Measurements from ENCODE around the gene CACNA1A. TPM values are rescaled to one million over a fixed set of nuclear protein-coding genes. Genes with fewer than 3 reads are reported as not detected.

CACNA1A gene
- polyA plus RNA-seq, 1 donor from 2014 or later: 3.1 TPM

GRCh38 chr19:13507053-13507611 lies 853 bp upstream of the CACNA1A start:
- H3K27ac Mint-ChIP-seq: no peak overlapping the region
- H3K27me3 Mint-ChIP-seq: peaks cover 50% of the 10 kb centered on the region
- peaks cover 3 to 9% (median 7%) of the 10 kb centered on the region in 3 donors for H3K9me3 Mint-ChIP-seq
- no peaks in the 10 kb centered on the region for H3K36me3 Mint-ChIP-seq
- H3K4me1 Mint-ChIP-seq: no peaks in the 10 kb centered on the region
- H3K4me3 Mint-ChIP-seq: peak overlapping the region in 2 of 4 donors; percentile 47 to 68

- H3K4me1 Mint-ChIP-seq: no peaks in the 10 kb centered on the region
- H3K36me3 Mint-ChIP-seq: peaks cover 3% of the 10 kb centered on the region
- H3K27ac Mint-ChIP-seq: no peak overlapping the region
- H3K4me3 Mint-ChIP-seq: peak overlapping the region in 2 of 4 donors; percentile 9 to 79
- peaks cover 47% of the 10 kb centered on the region for H3K27me3 Mint-ChIP-seq
- H3K9me3 Mint-ChIP-seq: peaks cover 3 to 7% (median 7%) of the 10 kb centered on the region in 3 donors
Observed at GRCh38 chr19:13505761-13506470, 363 bp downstream of the CACNA1A start.

DNA sequence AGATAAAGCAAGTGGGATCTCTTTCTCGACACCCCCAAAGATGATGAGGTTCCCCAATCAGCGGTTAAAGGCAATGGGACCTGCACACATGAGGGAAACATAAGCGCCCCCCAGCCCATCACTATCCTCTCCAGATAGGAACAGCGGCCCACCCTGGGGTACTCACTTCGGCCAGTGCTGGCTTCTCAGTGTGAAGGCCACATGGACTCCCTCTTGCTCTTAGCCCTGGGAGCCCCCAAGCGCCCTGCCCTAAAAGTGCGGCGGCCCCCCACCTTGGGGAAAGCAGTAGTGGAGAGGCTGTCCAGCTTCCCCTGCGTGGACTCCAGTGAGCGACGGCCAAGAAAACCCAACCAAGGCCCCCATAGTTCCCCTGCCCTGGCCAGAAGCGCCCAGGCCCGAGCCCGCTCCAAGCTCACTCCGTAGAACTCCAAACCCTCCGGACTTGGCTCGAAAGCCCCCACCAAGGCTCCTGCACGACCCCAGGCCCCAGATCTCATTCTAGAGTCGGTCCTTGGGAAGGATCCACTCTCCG lies 1.0 kb downstream of the CACNA1A start:
- Mint-ChIP-seq H3K9me3 (peaks cover 3 to 11% (median 8%) of the 10 kb centered on the region in 3 donors), H3K36me3 (peaks cover 3% of the 10 kb centered on the region), H3K4me1 (no peaks in the 10 kb centered on the region), H3K27ac (peak overlapping the region in 1 of 3 donors; percentile 63), H3K4me3 (no peak overlapping the region), H3K27me3 (peaks cover 47% of the 10 kb centered on the region)

- H3K36me3 Mint-ChIP-seq: peaks cover 3% of the 10 kb centered on the region
- peaks cover 37% of the 10 kb centered on the region for H3K27me3 Mint-ChIP-seq
- H3K27ac Mint-ChIP-seq: no peak overlapping the region
- H3K4me3 Mint-ChIP-seq: no peak overlapping the region
- H3K9me3 Mint-ChIP-seq: peaks cover under 1 to 8% (median 2%) of the 10 kb centered on the region in 3 donors
- no peaks in the 10 kb centered on the region for H3K4me1 Mint-ChIP-seq
Observed at GRCh38 chr19:13503570-13504235, 2.6 kb downstream of the CACNA1A start.

DNA sequence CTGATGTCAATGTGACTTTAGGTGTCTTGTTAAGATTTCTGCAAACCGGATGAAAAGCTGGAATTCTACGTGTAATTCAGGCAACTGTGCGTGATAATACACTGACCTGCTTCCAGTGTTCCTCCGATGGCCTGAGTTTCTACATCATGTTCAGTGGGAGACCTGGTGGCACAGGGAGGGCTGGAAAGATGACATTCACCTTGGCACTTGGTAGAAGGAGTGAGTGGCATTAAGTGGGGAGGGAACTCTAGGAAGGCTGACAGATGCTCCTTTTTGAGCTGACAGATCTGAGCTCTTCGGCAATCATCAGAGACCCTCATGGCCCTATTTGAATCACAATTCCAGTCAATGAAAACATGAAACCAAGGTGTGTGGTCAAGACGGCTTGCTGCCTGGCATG lies 4.0 kb downstream of the CACNA1A start:
- no peaks in the 10 kb centered on the region for H3K4me1 Mint-ChIP-seq
- H3K27me3 Mint-ChIP-seq: peaks cover 27% of the 10 kb centered on the region
- H3K9me3 Mint-ChIP-seq: peaks cover 0 to 8% (median 2%) of the 10 kb centered on the region in 3 donors
- H3K4me3 Mint-ChIP-seq: no peak overlapping the region
- peaks cover 3% of the 10 kb centered on the region for H3K36me3 Mint-ChIP-seq
- H3K27ac Mint-ChIP-seq: no peak overlapping the region

DNA sequence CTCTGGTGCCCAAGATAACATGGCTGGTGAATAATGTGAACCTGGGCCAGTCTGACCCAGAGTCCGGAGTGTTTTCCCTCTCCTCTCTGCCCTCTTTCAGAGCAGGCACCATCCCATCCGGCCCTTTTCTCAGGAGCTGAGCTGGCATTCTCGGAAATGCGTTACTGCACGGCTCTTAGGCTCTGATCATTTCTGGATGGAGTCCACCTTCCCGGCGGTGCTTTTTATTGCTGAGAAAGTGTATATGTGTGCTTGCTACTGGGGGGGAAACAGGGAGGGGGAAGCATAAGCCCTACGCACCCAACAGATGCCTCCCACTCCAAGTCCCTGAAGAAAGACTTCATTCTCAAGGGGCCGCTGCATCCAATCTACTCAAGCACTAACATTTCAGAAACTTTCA lies 6.6 kb downstream of the CACNA1A start:
- H3K9me3 Mint-ChIP-seq: peaks cover 4 to 10% (median 8%) of the 10 kb centered on the region in 3 donors
- H3K27ac Mint-ChIP-seq: no peak overlapping the region
- H3K27me3 Mint-ChIP-seq: peaks cover 17% of the 10 kb centered on the region
- H3K4me1 Mint-ChIP-seq: no peaks in the 10 kb centered on the region
- no peak overlapping the region for H3K4me3 Mint-ChIP-seq
- H3K36me3 Mint-ChIP-seq: peaks cover 3% of the 10 kb centered on the region

- peaks cover 6% of the 10 kb centered on the region for H3K27me3 Mint-ChIP-seq
- H3K36me3 Mint-ChIP-seq: no peaks in the 10 kb centered on the region
- no peak overlapping the region for H3K4me3 Mint-ChIP-seq
- H3K27ac Mint-ChIP-seq: peak overlapping the region in 1 of 3 donors; percentile 49
- peaks cover 7 to 15% (median 8%) of the 10 kb centered on the region in 3 donors for H3K9me3 Mint-ChIP-seq
- H3K4me1 Mint-ChIP-seq: peaks cover 0 to 3% (median 0%) of the 10 kb centered on the region in 3 donors
Observed at GRCh38 chr19:13493516-13494310, 12.6 kb downstream of the CACNA1A start.

GRCh38 chr19:13492128-13492527 lies 14.2 kb downstream of the CACNA1A start:
- Mint-ChIP-seq H3K27ac (peak overlapping the region in 1 of 3 donors; percentile 32), H3K27me3 (peaks cover 11% of the 10 kb centered on the region), H3K4me1 (peaks cover 0 to 3% (median 0%) of the 10 kb centered on the region in 3 donors), H3K9me3 (peaks cover 7 to 15% (median 8%) of the 10 kb centered on the region in 3 donors), H3K36me3 (no peaks in the 10 kb centered on the region), H3K4me3 (no peak overlapping the region)

DNA sequence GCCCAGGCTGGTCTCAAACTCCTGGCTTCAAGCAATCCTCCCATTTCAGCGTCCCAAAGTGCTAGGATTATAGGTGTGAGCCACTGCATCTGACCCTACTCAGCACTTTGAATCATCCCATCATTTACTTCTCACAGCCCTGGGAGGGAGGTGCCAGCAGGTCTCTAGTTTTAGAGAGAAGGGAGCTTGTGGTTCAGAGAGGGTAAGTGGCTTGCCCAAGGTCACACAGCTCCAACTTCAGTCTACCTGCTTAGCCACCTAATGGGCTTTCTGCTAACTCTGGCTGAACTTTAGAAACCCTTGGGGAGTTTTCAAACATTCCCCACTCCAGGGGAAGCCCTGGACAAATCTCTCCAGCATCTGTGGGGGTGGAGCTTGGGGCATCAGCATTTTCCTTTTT lies 18.3 kb downstream of the CACNA1A start:
- no peak overlapping the region for H3K27ac Mint-ChIP-seq
- H3K36me3 Mint-ChIP-seq: no peaks in the 10 kb centered on the region
- H3K4me3 Mint-ChIP-seq: no peak overlapping the region
- peaks cover 2 to 9% (median 7%) of the 10 kb centered on the region in 3 donors for H3K9me3 Mint-ChIP-seq
- peaks cover 14% of the 10 kb centered on the region for H3K27me3 Mint-ChIP-seq
- H3K4me1 Mint-ChIP-seq: peaks cover 0 to 3% (median 0%) of the 10 kb centered on the region in 3 donors

GRCh38 chr19:13484166-13484565 lies 22.1 kb downstream of the CACNA1A start:
- peaks cover 2 to 13% (median 12%) of the 10 kb centered on the region in 3 donors for H3K9me3 Mint-ChIP-seq
- peaks cover 16% of the 10 kb centered on the region for H3K27me3 Mint-ChIP-seq
- H3K4me1 Mint-ChIP-seq: no peaks in the 10 kb centered on the region
- H3K36me3 Mint-ChIP-seq: no peaks in the 10 kb centered on the region
- no peak overlapping the region for H3K27ac Mint-ChIP-seq
- H3K4me3 Mint-ChIP-seq: no peak overlapping the region

DNA sequence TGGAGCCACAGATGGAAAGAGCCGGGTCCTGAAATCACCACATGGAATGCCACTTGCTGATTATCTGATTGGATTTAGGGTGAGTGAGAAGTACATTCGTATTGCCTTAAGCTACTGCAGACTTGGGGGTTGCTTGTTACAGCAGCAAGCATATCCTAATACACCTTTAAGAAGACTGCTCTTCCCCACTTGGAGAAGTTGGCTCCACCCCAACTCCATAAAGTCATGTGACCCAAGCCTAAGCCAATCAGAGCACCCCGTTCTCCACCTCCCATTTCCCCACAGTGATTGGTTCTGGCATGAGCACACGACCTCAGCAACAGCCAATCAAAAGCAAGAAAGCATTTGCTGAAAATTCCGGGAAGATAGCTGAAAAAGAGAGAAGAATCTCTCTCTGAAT lies 23.1 kb downstream of the CACNA1A start:
- Mint-ChIP-seq H3K9me3 (peaks cover 2 to 14% (median 12%) of the 10 kb centered on the region in 3 donors), H3K27ac (no peak overlapping the region), H3K4me1 (no peaks in the 10 kb centered on the region), H3K27me3 (peaks cover 18% of the 10 kb centered on the region), H3K4me3 (no peak overlapping the region), H3K36me3 (no peaks in the 10 kb centered on the region)

DNA sequence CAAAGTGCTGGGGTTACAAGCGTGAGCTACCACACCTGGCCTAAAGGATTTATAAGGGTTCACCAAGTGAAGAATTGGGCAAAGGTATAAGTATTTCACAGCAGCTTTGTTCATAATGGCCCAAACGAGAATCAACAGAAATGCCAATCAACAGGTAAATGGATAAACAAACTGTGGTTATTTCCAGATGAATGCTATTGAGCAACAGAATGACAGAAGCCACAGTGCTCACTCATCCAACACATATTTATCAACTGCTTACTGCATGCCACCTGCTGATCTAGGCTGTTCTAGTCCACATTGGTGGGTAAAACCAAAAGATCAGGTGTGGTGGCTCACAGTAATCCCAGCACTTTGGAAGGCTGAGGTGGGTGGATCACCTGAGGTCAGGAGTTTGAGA lies 27.7 kb downstream of the CACNA1A start:
- H3K4me3 Mint-ChIP-seq: no peak overlapping the region
- H3K36me3 Mint-ChIP-seq: no peaks in the 10 kb centered on the region
- H3K4me1 Mint-ChIP-seq: no peaks in the 10 kb centered on the region
- peaks cover 12 to 38% (median 31%) of the 10 kb centered on the region in 3 donors for H3K9me3 Mint-ChIP-seq
- H3K27ac Mint-ChIP-seq: no peak overlapping the region
- H3K27me3 Mint-ChIP-seq: peaks cover 19% of the 10 kb centered on the region

- Mint-ChIP-seq H3K27ac (no peak overlapping the region), H3K9me3 (peaks cover 12 to 28% (median 27%) of the 10 kb centered on the region in 3 donors), H3K27me3 (peaks cover 16% of the 10 kb centered on the region), H3K4me3 (no peak overlapping the region), H3K4me1 (no peaks in the 10 kb centered on the region), H3K36me3 (no peaks in the 10 kb centered on the region)
Observed at GRCh38 chr19:13476071-13476470, 30.2 kb downstream of the CACNA1A start.

DNA sequence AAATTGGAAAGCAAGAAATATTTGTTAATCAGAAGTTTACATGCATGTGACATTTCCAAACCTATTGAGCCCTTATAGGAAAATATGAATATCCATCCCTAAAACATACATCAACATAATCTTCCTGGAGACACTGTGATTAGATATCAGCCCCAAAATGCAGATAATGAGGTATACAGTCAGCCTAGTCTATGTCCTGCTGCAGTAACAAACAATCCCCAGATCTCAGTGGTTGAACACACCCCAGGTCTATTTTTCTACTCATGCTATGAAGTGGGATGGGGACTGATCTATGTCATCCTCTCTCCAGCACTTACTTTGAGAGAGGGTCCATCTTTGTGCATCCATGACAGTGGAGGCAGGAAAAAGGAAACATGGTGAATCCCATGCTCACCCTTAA lies 31.2 kb downstream of the CACNA1A start:
- peaks cover 14% of the 10 kb centered on the region for H3K27me3 Mint-ChIP-seq
- no peak overlapping the region for H3K4me3 Mint-ChIP-seq
- H3K9me3 Mint-ChIP-seq: peaks cover 12 to 32% (median 26%) of the 10 kb centered on the region in 3 donors
- H3K4me1 Mint-ChIP-seq: no peaks in the 10 kb centered on the region
- no peak overlapping the region for H3K27ac Mint-ChIP-seq
- H3K36me3 Mint-ChIP-seq: no peaks in the 10 kb centered on the region
